ENCODE measurements around the gene ACSS3.
"Not testable (repeated sequence)": the region's sequence is repeated elsewhere in the genome, so short reads cannot be mapped to it uniquely, and the experiment has no call there.

Gene ACSS3

DNA sequence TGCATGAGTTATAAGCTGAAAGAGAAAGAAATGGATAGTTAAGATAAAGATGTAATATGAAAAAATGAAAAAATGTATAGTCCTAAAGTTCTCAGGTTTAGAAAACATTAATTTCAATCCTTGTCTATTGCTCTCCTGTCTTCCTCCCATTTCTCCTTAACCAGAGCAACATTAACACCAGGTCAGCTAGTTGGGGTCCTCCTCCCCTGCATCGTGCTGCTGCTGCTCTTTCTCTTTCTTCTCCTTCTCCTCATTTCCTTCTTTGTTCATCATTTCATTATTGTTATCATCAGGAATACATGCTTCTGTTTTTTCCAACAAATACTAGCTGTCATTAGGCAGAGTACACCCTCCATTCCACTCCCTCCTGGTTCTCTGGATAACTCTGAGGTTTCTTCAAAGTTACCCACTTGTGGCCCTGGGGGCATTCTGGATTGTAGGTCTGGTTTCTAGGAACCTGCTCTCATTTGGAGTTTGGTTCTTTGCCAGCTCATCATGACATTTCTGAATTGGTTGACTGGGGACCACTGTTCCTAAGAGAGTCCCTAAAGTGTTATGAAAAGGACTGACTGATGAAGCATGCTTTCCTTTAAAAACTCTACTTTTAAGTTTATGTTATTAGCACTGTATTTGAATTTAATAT lies 17.0 kb downstream of the ACSS3 start:
- DNase-seq (ENCODE audit: low read depth) = no peak

DNA sequence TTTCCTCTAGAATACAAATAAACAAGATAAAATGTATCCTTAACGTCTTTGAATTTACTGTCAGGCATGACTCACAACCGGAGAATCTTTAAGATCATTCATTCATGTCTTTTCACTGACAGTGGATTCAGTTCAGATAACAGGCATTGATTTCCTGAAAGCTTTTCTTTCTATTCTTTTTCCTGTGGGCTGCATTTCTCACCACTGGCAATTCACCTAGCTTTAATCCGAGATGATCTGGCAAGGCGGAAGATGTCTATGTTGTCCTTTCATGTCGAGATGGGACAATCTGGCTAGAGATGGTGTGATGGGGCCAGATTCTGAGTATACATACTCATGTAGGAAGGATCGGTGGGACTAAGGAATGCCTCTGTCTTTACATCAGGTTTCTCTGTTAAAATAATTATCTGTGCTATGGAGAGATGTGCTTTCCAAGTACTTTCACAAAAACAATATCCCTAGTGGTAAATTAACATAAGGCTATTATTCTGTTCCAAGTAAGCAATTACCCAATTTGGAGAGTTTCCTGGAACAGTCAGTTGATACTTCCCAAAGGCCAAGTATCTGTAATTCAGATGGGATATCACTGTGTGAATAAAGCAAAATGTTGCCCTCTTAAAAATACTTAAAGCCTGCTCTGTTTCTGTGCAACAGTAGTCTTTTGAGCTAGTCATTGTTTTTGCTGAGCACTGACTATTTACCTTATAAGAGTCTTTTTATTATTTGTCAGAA lies 17.8 kb downstream of the ACSS3 start:
- DNase-seq (ENCODE audit: low read depth) = no peak

DNA sequence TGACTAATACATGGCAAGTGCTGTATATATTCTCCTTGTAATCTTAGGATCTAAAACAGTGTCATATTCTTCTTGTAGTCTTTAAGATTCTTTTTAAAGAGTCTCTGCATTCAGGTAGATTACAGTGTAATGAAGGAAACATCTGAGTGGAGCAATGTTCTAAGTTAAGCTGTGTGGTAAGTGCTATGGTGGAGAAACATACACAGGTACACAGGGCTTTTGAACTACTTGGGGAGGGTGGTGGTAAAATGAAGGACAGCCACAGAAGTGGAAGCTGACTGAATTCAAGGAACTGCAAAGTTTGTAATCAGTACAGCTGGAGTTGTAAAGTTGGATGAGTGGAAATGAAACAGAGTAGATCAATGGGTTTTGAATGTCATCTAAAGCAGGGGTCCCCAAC lies 27.8 kb downstream of the ACSS3 start:
- DNase-seq (ENCODE audit: low read depth) = no peak

DNA sequence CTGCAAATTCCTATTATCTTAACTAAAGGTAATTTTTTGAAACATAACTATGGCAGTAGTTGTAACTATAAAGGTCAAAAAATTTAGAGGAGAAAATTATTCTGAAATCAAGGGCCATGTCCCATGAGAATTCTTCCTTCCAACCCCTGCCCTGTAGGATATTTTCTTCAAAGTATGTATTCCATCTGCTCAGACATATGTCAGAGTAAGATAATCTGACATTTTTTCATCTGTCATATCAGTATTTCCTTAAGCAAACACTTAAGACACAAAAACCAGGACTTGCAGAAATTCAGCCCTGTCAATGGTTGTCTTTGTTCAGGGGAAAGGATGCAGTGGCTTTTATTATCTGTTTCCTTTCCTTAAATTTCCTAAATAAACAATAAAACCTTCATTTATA lies 36.3 kb downstream of the ACSS3 start:
- DNase-seq (ENCODE audit: low read depth) = no peak

DNA sequence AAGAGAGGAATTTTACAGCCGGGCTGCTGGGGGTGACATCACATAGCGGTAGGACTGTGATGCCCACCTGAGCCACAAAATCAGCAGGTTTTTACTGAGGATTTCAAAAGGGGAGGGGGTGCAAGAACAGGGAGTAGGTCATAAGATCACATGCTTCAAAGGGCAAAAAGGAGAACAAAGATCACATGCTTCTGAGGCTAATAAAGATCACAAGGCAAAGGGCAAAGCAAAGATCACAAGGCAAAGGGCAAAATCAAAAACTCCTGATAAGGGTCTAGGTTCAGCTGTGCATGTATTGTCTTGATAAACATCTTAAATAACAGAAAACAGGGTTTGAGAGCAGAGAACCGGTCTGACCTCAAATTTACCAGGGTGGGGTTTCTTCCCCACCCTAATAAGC lies 41.2 kb downstream of the ACSS3 start:
- DNase-seq (ENCODE audit: low read depth) = not testable (repeated sequence)

DNA sequence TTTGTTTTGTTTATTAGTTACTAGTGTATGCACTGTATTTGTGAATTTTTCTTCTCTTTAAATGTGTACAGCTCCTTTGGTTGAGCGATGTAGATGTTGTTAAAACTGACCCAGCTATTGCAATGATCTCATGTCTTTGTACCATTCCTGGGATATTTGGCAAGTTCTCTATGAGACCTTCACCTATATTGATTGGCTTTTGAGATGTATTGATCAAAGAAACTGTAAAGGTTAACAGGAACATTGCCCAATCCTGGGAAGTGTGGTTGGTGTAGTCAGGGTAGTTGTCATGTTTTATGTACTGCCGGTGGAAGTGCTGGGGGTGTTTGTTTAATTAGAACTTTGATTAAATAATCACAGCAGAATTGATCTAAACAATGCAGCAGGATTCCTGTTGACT lies 43.1 kb downstream of the ACSS3 start:
- no peak for DNase-seq (ENCODE audit: low read depth)

DNA sequence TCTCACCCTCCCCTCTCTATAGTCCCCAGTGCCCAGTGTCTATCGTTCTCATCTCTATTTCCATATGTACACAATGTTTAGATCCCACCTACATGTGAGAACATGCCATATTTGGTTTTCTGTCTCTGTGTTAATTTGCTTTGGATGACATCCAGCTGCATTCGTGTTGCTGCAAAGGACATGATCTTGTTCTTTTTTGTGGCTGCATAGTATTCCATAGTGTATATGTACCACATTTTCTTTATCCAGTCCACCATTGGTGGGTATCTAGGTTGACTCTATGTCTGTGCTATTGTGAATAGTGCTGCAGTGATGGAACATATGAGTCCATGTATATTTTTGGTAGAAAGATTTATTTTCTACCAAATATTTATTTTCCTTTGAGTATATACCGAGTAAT lies 45.7 kb downstream of the ACSS3 start:
- no peak for DNase-seq (ENCODE audit: low read depth)

DNA sequence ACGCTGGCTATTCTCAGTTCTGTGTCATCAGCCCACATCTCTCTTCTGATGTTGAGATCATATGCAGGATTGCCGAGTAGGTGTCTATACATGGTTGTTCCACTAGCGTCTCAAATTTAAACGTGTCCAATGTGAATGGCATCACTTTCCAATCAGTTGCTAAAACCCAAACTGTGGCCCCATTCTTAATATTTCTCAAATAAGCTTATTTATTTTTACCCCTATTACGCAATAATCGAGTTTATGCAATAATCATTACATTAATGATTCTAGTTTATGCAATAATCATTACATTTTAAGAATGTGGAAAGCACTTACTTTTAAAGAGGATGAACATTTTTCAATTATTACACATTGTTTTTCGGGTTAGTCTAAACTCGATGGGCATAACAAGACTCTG lies 47.8 kb downstream of the ACSS3 start:
- DNase-seq (ENCODE audit: low read depth) = no peak

DNA sequence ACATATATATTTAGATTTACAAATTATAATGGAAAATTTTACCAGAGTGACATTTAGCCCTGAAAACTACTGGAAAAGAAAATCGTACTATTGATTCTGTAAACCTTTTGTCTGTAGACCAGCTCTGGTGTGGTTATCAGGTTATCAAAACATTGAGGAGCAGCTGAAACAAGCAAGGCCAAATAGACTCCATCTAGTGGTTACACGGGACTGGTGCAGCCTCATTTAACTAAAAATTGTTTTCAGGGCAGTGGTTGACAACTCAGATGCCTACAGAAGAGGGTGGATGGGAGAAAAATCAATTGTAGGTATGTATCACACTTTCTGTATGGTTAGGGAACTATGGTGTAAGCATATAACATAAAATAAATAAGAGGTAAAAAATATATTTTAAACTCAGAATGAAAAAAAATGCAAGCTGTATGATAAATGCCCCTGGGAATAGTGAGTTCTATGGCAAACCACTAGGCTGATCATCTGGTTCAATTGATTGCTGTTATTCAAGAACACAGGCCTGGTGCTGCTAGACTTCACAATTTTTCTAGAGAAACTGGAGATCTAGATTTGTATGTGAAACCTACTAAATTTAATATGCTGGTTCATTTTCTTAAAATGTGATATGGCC lies 51.2 kb downstream of the ACSS3 start:
- no peak for DNase-seq (ENCODE audit: low read depth)

DNA sequence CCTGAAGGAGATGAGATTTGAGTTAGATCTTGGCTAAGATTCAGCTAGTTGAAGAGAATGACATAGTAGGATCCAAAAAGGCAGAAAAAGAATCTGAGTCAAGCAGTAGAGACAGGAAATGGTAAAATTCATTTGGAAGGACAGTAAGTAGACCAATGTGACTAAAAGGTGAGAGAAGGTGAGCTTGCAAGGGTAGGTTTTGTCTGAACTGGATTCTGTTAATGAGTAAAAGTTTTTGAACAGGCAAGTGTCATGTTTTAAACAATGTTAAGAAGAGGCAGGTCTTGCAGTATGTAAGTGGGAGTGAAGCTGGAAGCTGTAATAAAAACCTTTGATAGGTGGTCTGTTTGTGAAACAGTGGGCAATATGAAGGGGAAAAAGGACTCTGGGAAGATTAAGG lies 58.6 kb downstream of the ACSS3 start:
- no peak for DNase-seq (ENCODE audit: low read depth)

DNA sequence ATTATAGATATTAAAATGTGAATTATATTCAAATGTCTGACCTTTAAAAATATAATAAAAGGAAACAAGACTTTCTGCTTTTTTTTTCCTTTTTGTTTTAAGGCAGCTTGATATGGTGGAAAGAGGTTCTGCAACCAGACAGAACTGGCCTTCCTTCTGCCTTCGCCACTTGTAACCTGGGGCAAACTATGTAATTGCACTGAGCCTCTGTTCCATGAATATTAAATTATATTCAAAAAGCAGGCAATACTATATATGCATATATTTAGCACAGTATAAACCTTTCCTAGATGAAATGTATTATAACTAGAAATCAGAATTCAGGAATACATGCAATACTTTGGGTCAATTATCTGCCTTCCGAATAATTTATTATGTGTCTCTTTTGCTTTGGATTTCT lies 59.9 kb downstream of the ACSS3 start:
- DNase-seq (ENCODE audit: low read depth) = no peak

DNA sequence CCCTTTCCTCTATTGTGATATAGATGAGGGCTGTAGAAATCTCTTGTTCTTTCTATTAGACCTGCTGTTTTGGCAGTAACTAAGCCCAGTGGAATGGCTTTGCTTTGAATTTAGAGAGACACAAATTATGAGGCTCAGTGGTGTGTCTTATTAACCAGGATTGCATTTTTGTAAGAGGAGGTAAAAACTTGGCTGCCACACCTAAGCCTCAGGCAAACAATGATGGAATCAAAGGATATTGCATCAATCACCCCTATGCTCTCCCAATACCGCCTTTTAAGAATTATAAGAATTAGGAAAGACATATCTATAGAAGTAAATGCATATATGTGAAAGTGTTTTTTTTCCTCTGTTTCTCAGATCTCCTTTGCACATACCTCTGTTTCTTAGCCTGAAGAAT lies 63.3 kb downstream of the ACSS3 start:
- DNase-seq (ENCODE audit: low read depth) = no peak

DNA sequence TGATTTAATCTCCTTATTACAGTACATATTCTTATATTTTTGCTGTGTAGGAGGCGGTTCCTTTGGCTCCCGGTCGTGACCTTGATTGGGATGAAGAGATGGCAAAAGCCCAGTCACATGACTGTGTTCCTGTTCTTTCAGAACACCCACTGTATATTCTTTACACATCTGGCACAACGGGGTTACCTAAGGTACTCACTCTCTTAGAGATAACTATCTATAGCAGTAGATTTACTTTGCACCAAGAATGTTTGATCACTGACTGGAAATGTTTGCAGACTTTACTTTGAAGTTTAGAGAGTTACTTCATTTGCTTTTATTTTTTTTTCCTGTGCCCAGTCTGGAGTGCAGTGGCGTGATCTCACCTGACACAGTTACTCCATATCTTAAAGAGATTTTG lies 65.2 kb downstream of the ACSS3 start:
- DNase-seq (ENCODE audit: low read depth) = no peak

DNA sequence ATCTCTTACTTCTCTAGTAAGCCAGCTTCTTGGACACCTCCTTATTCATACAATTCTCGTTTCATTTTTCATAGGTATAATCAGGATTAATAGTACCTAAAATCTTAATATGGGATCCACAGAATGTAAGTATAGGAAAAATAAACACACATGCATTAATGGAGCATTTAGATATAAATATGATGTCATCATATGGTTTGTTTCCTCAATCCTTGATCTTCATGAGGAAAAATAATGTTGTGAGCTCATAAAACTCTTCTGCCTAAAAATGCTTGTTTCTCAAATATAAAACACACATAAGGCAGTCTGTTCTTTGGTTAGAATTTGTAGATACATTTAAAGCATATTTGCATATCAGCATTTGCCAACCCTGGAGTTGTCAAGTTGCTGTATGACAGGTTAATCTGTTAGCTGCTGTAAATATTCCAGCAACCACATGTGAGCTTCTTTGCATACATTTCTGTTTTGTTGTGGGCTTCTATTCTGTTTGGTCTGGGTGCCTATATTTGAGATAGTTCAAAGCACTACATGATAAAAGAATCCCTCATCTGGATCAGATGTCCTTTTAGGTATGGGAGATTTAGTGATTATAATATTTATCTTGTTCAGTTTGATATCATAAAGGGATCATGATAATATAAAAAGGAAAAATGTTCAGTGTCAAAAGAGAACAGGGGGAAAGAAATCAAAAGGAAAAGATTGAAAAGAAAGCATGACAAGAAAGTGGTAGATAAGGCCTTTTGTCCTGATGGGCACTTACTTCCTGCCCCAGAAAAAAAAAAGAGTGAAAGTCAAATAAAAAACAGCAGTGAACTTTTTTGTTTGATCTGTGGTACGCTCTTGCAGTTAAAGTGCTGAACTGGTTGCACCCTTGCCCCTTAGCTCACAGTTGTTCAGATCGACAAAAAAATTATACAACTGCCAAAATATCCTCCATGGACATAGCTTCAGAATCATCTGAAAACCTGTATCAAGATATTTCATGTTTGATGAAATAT lies 68.6 kb downstream of the ACSS3 start:
- no peak for DNase-seq (ENCODE audit: low read depth)

DNA sequence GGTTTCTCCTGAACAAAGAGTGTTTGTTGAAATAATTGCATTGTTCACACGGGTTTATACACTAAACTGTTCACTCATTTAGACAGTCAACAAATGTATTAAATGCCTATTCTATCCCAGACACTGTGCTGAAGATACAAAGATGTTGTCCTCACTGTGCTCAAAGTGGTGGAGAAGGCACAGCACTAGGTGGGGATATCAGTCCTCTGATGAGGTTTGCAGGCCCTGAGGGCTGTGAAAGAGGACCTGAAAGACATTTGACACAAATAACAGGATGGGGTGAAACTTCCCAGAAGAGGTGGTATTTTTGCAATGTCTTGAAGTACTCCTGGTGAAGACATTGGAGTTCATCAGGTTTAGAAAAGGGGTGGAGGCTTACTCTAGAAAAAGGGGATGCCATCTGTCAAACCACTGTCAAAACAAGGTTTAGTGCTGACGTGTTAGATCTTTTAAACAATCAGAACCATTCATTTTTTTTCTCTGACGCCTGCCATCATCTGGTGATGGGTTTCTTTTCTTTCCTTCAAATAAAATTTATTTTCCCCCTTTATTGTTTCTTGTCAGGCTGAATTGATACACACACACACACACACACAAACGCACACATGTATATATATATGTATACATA lies 69.5 kb downstream of the ACSS3 start:
- DNase-seq (ENCODE audit: low read depth) = no peak

DNA sequence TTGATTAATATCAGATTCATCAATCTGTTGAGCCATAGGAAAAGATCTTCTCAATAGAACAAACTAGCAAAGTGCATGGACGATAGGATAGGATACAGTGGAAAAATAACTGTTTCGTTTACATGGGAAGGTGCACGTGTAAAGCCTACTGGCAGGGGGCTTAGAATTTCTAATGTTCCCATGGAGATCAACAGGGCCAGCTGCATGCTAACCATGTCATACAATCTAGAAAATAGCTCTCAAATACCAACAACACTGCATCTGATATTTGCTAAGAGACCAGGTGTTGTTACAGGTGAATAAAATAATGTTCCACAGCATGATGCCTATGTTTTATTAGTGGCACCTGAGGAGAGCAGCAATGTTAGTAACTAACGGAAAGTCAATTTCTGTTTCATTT lies 72.5 kb downstream of the ACSS3 start:
- no peak for DNase-seq (ENCODE audit: low read depth)

DNA sequence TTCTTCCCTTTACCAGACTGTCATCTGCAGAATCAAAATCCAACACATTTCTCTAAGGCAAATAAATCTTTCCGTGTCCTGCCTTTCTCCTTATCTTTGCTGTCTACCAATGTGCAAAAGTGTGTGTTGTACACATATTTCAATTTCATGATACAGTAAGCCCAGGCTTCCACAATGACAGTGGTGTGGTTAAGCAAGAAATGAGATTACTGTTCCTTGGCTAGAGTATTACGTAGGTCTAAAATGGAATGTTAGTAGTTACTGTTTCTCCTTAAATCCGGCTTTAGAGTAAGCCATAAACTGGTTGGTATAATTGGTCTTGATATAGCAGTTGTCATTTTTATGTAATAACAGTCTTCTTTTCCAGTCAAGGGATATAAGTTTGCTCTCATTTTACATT lies 82.0 kb downstream of the ACSS3 start:
- DNase-seq (ENCODE audit: low read depth) = no peak

DNA sequence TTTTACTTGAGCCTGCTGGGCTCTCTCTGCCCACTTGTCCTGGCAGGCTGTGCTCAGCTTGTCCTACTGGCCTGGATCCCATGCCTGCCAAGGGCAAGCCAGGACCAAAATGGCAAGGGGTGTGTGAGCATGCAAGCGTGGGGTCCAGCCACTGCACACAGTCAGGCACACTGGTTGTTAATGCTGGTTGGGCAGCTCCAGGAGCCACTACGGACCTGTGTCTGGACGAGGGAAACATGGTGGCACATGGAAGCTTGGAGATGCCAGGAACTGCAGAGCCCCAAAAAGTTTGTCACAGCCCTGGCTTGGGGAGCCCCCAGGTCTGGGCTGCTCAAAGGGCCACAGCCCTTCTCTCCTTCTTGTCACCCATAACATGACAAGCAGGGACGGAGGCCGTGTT lies 83.8 kb downstream of the ACSS3 start:
- no peak for DNase-seq (ENCODE audit: low read depth)

DNA sequence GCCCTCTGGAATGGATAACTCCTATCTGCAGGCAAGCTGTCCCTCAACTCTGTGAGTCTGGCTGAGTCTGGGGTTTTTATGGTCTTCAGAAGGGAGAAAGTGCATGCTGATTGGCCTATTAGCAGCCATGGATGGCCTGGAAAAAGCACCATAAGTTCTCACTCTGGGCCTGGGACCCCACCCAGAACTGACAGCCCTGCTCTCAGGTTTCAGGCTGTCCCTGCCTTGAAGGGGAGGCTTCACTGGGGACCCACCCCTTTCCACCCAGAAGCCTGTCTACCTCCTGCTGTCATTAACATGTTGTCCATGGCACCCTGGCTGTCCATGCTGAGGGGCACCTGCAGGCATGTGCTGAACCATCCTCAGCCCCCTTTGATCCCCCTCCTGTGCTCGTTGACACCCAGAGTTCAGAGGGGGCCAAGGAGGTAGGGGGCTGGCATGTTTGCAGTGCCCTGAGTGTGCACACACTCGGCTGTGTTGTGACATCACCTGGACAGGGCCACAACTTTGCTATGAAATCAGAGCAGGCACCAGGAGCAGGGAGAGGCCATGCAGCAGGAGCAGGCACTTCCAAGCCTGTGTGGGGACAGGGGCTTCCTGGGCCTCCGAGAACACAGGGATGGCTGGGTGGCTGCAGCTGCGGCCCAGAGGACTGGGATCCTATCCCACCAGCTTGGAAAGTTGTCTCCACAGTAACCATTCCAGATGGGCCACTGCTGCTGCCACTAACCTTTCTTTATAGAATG lies 84.7 kb downstream of the ACSS3 start:
- no peak for DNase-seq (ENCODE audit: low read depth)

DNA sequence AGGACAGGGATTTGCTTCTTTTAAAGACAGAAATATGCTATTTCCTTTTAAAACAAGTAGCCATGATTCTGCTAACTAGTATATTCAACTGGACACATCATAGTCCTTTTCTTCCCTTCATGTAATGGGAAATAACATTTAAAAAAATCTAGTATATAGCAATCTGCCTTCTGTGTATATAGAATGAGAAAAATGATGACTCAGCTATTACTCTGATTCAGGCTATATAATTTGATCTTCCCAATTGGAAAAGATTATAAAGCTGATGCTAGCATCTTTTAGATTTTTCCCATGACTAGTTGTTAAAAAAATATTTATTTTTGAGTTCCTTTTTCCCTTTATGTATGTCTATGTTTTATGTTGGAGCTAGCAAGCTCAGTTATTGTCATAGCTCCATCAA lies 86.9 kb downstream of the ACSS3 start:
- DNase-seq (ENCODE audit: low read depth) = no peak

DNA sequence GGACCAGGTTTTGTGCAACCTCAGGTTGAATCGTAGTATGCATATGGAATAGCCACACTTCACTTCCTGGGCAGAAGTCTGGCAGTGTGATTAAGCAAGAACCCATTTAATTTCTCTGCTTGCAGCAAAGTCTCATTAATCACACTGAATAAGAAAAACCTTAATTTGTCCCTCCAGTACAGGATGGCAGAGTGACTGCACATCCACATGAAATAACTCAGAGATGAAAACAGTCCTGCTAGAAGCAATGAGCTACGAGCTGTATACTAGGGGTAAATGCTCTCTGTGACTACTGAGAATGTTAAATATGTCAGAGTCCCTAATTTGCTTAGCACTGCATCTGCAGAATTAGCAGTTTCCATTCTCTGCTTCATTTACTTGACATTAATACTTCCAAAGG lies 88.9 kb downstream of the ACSS3 start:
- DNase-seq (ENCODE audit: low read depth) = no peak

All from activated gamma-delta T cell treated with anti-CD3 and anti-CD28 coated beads, Interleukin-2, amount 50 U/mL, for 16 hours (primary cell).